Uterus (tissue), 4 donors: ENCODE measurements around the gene ZNF689. TPM values are rescaled to one million over a fixed set of nuclear protein-coding genes. Genes with fewer than 3 reads are reported as not detected.
"Not testable (repeated sequence)": the region's sequence is repeated elsewhere in the genome, so short reads cannot be mapped to it uniquely, and the experiment has no call there.

ENCODE experiments used
- DNase-seq, 2 donors: peaks; one replicate each; pipeline ENCODE4 v3.0.0-alpha.2; 2019 to 2020
- H3K27ac ChIP-seq, 2 donors: fragments of 200-600 bp; sonication (generic); 1 replicate in 1 of 2; 2 replicates in 1 of 2; pipeline ENCODE4 v1.5.1; 2016 to 2018
- H3K27me3 ChIP-seq, 2 donors: fragments of 200-600 bp; sonication (generic); one replicate each; pipeline ENCODE4 v1.5.1; 2018 to 2019; ENCODE audit warnings: control low read depth in 1 of 2
- H3K36me3 ChIP-seq, 2 donors: fragments of 200-600 bp; sonication (generic); one replicate each; pipeline ENCODE4 v1.5.1; 2019; ENCODE audit warnings: control low read depth in 1 of 2
- H3K4me1 ChIP-seq, 2 donors: fragments of 200-600 bp; sonication (generic); one replicate each; pipeline ENCODE4 v1.5.1; 2018 to 2019; ENCODE audit warnings: control low read depth in 1 of 2
- H3K4me3 ChIP-seq, 2 donors: fragments of 200-600 bp; sonication (generic); 1 replicate in 1 of 2; 2 replicates in 1 of 2; pipeline ENCODE4 v1.5.1; 2018 to 2019; ENCODE audit warnings: mild to moderate bottlenecking in 1 of 2
- H3K9me3 ChIP-seq, 2 donors: fragments of 200-600 bp; sonication (generic); one replicate each; pipeline ENCODE4 v1.5.1; 2019; ENCODE audit warnings: control low read depth in 1 of 2
- CTCF ChIP-seq, 4 experiments: fragments of 200-600 bp in 2 of 4; fragments of 450-650 bp in 2 of 4; sonication (generic) in 2 of 4; IDR thresholded peaks; one replicate each; pipeline ENCODE4 v1.5.1; 2016 to 2019; ENCODE audit warnings: antibody characterized with exemption in 4 of 4, mild to moderate bottlenecking in 2 of 4, moderate library complexity in 1 of 4
- POLR2A ChIP-seq, 2 donors: fragments of 450-650 bp; IDR thresholded peaks; one replicate each; pipeline ENCODE4 v1.6.1; 2016; ENCODE audit warnings: antibody characterized with exemption in 2 of 2, mild to moderate bottlenecking in 1 of 2, moderate library complexity in 1 of 2
- intact Hi-C: fragments of 100-400 bp; cut with DNase I; formaldehyde crosslinking; loops from one replicate; pipeline ENCODE4 v1.15.1; 2023; ENCODE audit warnings: low total_unique reads
- total RNA-seq, 4 donors: library from RNA; depleted of rRNA in 3 of 4; stranded (reverse); fragments of >200 nt in 3 of 4; gene quantifications; one replicate each; pipeline versions ENCODE4 v1.1.0 to v1.2.4, GENCODE V29; 2014 to 2023
- donor health status: DM: yes; HTN: yes; CAD: no.

Gene ZNF689
- total RNA-seq, 4 donors from 2014 or later = 3.1 to 11.5 (median 7.0) TPM

GRCh38 chr16:30600215-30600614 is 10.0 kb downstream of the ZNF689 start:
- no peak for DNase-seq
- H3K9me3 ChIP-seq = no peaks in the 10 kb centered on the region
- no peaks in the 10 kb centered on the region for H3K4me1 ChIP-seq
- no peaks in the 10 kb centered on the region for H3K36me3 ChIP-seq
- TF ChIP-seq POLR2A (IDR thresholded peaks at IDR 0.05) (no peak), CTCF (IDR thresholded peaks at IDR 0.05) (no peak)
- no peak overlapping the region for H3K27ac ChIP-seq
- no peaks in the 10 kb centered on the region for H3K27me3 ChIP-seq
- intact Hi-C loops = no loop called here
- H3K4me3 ChIP-seq = no peak overlapping the region

- TF ChIP-seq CTCF (IDR thresholded peaks at IDR 0.05) (no peak), POLR2A (IDR thresholded peaks at IDR 0.05) (no peak)
- H3K27me3 ChIP-seq = no peaks in the 10 kb centered on the region
- H3K4me3 ChIP-seq = no peak overlapping the region
- DNase-seq = no peak
- H3K9me3 ChIP-seq = no peaks in the 10 kb centered on the region
- no peaks in the 10 kb centered on the region for H3K4me1 ChIP-seq
- H3K36me3 ChIP-seq = no peaks in the 10 kb centered on the region
- intact Hi-C loops = no loop called here
- H3K27ac ChIP-seq = no peak overlapping the region
Observed at GRCh38 chr16:30592871-30593270, 17.3 kb downstream of the ZNF689 start.

- intact Hi-C loops, H3K36me3 ChIP-seq, H3K9me3 ChIP-seq, H3K27ac ChIP-seq, H3K4me1 ChIP-seq, H3K4me3 ChIP-seq, H3K27me3 ChIP-seq, DNase-seq: not testable (repeated sequence)
Observed at GRCh38 chr16:30590869-30591268, 19.3 kb downstream of the ZNF689 start.

- intact Hi-C loops, H3K9me3 ChIP-seq, DNase-seq, H3K4me3 ChIP-seq, H3K27me3 ChIP-seq, H3K27ac ChIP-seq, H3K36me3 ChIP-seq, H3K4me1 ChIP-seq: not testable (repeated sequence)
Observed at GRCh38 chr16:30589582-30589981, 20.6 kb downstream of the ZNF689 start.

- no peak for TF ChIP-seq CTCF (IDR thresholded peaks at IDR 0.05)
- no peak for TF ChIP-seq POLR2A (IDR thresholded peaks at IDR 0.05)
- intact Hi-C loops = no loop called here
- no peak overlapping the region for H3K4me3 ChIP-seq
- DNase-seq = no peak
- no peaks in the 10 kb centered on the region for H3K9me3 ChIP-seq
- H3K36me3 ChIP-seq = no peaks in the 10 kb centered on the region
- no peak overlapping the region for H3K27ac ChIP-seq
- no peaks in the 10 kb centered on the region for H3K27me3 ChIP-seq
- H3K4me1 ChIP-seq = peaks cover 0 to 4% of the 10 kb centered on the region in 2 donors
Observed at GRCh38 chr16:30588651-30589050, 21.5 kb downstream of the ZNF689 start.

- Histone ChIP-seq H3K4me3 (peak within 1 kb of the TSS; percentile 59 to 79), H3K27me3 (no peaks in the 10 kb centered on the region), H3K4me1 (peaks cover 0 to 4% of the 10 kb centered on the region in 2 donors), H3K9me3 (no peaks in the 10 kb centered on the region), H3K36me3 (no peaks in the 10 kb centered on the region), H3K27ac (peak within 1 kb of the TSS; percentile 76 to 93)
- DNase-seq = peak; percentile 96 to 99
- intact Hi-C loops = no loop called here
- TF ChIP-seq POLR2A (IDR thresholded peaks at IDR 0.05) (peak; percentile 36 to 45), CTCF (IDR thresholded peaks at IDR 0.05) (peak in 3 of 4 experiments; percentile 16 to 51 (median 50))
Observed at GRCh38 chr16:30585400-30586191, 24.6 kb downstream of the ZNF689 start, which contains the start of gene ZNF785. ZNF785 (minus strand) TSS chr16:30585697; CDS start chr16:30585611, 86 bp downstream.
